IPS-NIHi7 (cell line): ENCODE results near the gene VCAN.

ENCODE experiments used
- DNase-seq: peaks from one replicate; pipeline ENCODE4 v3.0.0; 2012; ENCODE audit warnings: mixed read lengths; ENCODE audit errors: extremely low spot score

The VCAN gene

DNA sequence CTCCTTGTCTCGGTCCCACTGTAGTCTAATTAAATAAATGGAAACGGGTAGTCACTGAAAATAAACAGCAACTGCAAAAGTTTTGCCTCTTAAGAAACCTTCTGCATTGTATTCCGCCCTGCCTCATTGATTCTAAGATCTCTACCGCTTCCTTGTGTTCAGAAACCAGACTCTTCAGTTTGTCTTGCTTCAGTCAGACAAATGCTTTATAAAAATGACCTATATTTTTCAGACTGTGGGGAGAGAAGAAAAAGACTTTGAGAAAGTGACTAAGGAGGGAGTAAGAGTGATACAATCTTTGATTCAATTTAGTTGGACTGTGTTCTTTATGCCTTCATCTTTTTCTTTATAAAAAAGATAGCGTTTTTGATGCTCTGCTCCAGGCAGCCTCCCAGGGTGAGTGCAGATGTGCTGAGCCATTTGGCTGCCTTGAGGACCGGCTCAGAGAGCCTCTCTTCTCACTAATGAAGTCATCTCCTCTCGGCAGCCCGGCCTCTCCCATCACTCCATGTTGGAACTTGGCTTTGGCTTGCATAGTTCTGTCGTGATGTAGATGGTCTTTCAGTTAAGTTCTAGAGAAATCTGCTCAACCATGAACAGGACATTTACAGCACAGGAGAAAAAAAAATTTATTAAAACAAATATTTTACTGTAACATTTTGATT is 4.0 kb upstream of the VCAN start:
- DNase-seq, result no peak

DNA sequence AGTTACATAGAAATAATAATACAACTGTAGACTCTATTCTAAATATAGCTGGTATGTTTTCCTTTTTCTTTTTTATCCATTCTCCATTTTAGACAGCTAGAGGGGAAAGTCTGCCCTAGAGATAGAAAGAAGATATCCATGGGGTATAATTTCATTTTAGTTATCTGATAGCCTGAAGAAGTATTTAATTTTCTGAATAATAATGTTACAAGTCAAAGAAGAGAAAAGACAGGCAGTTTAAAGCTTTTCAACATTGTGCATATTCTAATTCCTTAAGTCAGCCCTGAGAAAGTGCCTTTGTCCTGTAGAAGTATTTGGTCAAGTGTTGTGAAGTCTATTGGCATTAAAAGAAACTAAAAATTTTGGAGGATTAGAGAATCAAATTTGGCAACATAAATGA is 2.5 kb upstream of the VCAN start:
- no peak for DNase-seq

DNA sequence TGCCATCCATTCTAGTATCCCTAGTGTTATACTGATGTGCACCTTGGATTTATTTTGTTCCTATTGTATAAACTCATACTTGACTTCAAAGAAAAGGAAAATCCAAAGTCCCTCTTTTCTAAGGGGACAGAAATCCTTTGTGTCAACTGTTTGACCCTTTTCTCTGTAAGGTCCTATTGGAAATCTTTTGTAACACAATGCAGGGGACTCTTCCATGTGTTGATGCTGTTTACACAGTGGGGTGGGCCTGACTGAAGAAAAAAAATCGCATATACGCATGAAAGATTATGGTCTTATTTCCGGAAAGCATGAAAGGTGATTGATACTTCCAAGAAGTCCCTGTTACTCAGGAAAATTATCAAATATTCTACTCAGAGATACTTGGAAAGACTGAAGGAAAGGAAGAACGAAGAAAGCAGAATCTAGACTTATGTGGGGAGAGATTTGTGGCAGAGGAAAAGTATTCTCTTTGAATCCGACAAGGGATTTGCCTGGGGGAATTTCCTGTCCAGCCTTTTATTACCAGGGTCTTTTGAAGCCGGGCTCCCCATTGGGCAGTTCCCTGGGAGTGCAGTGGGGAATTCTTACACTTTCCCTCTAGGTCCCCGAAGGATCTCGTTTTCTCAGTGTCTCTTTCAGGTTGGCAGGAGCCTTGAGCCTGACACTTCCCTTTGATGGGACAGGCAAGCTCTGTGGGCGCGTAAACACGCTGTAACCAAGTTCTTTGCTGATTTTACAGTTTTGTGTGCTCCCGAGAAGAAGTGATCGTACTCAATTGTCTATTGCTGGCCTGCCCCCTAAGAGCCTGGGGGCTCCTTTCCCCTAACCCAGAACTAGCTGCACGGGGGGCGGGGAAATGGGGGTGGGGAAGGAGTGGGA is 779 bp upstream of the VCAN start:
- no peak for DNase-seq

DNA sequence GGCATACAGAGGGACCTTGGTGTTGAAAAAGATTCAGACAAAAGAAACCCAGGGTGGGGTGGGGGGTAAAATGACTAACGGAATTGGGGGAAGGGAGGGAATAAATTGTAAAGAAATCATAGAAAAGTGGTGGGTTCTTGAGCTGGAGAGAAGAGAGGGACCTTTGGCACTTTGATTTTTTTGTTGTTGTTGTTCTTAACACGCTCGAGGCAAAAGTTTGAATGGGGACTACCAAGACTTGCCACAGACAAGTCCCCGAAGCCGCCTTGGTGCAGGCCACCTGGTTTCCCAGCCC is 616 bp downstream of the VCAN start:
- no peak for DNase-seq

DNA sequence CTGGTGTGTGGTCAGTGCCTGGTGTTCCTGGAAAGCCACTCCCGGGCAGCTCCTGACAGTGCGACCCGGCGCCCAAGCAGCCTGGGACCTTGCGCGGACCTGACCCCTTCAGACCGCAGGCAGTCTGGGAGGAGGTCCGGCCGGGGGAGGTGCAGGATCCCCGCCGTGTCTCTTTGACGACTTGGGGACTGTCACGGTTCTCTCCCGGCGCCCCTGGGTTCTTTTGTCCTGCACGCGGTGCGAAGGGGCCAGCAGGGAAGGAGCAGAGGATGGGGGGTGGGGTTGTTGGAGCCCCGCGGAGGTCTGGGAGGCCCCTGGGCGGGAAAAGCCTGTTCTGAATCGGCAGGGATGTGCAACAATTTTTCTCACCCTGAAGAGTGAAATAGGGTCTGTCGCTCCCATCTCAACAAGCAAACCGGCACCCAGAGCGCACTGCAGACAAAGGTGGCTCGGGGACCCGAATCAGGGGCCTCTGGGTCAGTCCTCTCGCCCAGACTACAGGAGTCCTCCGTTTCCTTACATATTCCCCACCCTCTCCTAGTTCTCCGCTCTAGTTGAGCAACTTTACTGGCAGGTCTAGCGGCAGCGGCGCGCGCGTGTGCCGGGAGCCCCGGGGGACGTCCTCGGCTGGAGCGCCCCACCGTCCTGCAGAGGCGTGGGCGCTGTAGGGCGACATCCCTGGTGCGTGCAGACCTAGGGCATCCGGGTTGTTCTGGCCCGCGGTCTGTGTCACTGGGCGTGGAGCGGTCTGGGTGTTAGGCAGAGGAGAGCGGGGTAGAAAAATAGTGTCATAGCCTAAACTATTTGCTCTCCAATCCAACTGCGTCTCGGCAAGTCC is 1.2 kb downstream of the VCAN start:
- DNase-seq, result no peak

DNA sequence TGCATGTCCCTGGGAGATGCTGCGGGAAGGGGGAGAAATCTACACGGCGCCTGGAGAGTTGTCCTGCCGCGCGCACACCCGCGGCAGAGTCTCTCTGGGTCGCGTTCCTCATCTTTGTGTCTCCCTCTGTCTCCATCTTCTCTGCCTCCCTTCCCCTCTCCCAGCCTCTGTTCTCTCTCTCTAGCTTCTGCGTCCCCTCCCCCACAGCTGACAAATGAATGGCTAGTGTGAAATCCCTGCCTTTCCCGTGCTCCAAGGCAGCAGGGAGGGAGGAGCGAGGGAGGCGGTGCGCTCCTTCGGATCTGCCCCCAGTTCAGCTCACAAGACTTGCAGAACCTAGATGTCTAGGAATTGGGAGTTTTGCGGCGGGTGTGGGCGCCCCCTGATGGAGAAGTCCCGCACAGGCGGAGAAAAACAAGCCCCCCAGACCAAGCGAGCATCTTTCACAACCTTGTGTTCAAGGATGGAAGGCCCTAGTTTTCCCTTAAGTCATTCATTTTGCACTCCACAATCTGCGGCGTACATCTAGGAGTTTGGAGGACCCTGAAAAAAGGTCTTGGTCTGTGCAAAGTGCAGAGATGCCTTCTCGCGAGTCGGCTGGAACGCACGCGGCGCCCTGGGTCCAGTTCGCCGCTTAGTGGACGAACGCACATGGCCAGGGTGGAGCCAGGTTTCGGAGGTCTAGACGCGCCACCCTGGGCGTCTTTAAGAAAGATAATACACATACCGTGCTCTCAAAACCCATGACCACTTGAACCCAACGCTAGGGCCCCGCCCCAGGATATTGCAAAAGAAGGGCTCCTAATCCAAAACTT is 2.0 kb downstream of the VCAN start:
- DNase-seq, result peak; percentile 82

DNA sequence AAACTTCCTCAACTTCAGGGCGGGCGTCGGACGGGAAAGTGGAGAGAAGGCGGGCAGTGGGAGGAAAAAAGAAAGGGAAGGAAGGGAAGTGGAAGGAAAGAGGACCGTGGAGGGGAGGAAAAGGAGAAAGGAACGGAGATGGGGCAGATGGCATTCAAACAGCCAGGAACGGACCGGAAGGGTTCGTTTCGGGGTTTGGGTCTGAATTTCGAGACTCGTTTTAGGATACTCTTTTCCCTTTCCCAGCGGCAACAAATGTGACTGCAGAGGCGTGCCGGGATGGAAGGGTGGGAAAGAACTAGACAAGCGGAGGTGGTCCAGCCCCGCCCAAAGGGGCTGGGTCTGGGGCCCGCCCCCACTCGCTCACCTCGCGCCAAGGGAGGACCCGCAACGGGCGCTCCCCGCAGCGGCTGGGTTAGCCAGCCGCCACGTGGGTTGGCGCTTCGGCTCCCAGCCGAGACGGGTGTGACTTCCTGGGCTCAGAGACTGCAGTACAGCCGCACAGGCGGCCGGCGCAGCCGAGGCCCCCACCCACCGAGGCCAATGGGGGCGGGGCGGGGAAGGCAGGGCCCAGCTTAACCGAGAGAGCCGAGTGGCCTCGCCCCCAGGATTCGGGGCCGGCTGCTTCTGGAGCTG is 2.7 kb downstream of the VCAN start:
- peak; percentile 81 for DNase-seq

DNA sequence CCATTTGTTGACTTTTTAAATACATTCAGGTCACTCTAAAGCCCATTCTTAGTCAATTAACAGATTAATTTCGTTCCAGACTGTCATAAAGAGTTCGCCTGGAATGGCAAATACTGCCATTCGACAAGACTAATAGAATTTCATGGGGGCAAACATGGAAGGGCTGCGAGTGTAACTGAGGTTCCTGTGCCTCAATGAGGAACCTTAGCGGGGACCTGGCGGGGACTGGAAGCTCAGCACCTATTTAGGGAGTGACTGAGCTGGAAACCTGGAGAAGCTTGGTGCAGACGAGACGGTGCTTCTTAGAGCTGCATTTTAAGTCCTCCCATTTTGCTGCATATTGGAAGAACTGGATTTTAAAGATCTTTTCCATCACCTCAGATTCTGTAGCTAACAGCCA is 3.4 kb downstream of the VCAN start:
- DNase-seq, result no peak

DNA sequence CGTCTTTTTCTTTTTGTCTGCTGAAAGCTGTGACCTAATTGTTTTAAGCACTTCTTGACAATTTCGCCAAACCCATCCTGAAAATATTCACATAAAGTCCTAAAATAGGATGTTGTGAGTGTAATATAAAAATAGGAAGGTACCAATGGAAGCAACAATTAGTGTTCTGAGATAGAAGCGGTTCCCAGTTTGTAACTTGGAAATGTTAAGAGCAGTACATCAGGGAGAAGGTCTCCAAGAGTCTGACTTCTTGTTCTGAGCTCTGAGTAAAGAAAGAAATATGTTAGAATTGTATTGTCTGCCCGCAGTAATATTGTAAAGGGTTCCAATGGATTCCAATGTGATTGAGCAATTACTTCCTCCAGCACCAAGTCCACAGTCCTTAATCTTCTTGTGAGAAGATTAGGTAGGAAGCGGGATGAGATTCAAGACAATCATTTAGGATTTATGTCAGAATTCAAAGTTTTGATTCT is 3.9 kb downstream of the VCAN start:
- no peak for DNase-seq

DNA sequence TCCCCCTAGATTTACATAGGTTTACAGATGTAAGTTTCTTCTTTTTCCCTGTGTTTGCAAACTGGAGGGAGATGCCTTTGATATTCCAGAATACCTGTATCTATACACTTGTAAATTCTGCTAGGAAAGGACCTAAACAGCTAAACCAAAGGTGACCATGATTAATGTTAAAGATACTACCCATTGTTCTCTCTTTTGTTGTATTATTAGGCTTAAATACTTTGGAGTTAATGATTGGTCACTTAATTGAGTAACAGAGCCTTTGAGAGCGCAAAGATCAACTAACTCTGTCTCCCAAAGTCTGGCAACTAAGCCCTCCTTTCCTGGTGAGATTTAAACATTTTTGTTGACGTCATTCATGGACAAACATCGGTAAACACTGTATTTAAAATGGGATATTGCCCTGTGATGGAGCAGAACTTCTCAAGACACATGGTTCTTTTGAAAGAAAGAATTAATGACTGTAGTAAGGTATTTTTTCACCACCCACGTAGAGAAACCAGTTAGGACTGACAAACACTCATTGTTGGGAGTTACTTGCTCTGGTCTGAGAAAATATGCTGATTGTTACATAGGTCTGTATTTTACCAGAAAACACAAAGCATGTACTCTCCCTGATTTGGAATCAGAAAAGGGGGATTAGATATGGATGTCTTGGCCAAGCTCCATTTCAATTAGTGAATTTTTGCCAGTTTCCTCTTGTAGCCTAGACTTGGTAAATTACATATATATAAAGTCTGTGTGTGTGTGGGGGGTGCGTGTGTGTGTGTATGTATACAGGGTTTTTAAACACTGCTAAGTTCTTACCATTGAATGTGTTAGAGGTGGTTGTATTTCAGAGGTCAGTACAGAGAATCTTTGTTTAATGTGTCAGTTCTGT is 4.6 kb downstream of the VCAN start:
- DNase-seq, result no peak

DNA sequence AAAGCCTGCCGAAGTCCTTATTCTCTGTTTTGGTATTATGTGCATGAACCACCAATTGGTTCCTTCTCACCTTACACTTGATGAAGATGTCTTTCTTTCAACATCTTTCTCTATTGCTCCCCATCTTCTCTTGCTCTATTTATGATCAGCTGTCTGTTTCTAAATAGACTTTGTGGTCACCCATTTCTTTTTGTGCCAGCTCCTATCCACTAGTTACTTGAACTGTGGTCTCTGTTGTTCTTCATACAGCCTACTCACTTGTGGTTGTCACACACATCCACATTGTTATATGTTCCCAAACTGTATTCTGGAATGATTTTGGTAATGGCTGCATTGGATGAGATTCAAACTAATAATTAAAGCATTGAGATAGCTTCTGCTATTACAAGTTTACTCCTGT is 11.4 kb downstream of the VCAN start:
- no peak for DNase-seq

DNA sequence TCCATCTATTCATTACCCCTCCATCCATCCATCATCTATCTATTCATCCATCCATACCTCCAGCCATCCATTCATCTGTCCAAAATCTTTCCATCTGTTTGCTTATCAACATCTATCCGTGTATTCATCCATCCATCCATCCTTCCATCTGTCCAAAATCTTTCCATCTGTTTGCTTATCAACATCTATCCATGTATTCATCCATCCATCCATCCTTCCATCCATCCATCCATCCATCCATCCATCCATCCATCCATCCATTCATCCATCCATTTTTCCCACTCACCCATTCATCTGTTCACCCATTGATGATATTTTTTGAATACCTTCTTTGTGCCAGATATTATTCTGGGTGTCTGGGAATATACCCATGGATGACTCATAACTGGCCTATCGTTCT is 12.8 kb downstream of the VCAN start:
- no peak for DNase-seq

DNA sequence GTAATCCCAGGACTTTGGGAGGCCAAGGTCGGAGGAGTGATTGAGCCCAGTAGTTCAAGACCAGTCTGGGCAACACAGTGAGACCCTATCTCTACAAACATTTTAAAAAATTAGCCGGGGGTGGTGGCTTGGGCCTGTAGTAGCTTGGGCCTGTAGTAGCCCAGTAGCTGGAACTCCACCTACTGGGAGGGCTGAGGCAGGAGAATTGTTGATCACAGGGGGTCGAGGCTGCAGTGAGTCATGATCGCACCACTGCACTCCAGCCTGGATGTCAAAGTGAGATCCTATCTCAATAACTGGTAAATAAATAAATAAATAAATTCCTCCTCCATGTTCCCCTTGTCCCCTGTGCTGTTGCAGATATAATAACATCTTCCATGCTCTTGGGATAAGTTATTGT is 14.3 kb downstream of the VCAN start:
- no peak for DNase-seq

DNA sequence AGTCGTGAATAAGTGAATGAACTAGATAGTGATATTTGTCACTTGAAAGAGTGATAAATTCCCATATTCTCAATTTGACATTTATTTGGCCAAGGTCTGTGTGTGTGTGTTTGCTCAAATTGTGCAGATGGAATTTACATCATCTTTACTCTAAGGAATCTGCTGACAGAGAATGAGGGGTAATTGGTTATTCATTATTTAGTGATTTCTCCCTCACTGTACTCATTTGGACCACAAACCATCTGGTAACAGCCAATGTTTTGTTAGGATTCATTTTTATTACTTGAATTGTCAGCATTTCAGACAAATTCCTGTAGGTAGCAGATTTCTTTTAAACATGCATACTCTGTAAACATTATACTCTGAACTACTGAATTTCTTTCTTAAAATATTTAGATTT is 15.6 kb downstream of the VCAN start:
- DNase-seq, result no peak

DNA sequence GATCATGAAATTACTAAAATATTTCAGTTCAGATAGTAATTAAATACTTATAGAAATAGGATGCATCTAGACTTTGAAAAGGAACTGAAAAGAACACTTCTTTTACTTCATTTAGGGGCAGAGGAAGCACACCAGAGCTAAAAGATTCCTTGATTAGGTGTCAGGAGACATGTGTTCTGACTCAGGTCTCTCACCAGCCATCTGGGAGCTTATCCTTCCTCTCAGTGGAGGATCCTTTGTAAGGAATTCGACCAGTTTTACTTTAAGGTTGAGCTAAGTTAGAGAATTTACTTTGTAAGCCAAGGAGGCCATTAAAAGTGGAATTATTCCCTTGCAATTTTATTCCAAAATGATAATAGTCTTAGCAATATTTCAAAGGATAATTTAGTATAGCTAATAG is 16.7 kb downstream of the VCAN start:
- peak; percentile 32 for DNase-seq

DNA sequence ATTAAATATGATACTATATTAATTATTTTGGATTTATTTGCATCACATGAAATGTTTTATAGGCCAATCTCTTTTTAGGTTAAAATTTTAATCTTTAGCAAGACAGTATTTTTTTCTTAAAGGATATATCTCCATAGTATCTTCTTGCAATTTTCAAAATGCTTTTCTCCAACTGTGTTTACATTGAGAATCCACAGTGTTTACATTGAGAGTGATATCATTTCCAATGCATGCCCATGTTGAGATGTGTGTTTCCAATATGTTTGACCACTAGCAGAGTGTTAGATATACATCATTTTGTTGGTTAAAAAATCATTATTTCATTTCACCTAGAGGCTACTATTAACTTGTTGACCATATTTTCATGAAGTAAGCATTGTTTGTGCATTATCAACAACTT is 17.3 kb downstream of the VCAN start:
- DNase-seq, result no peak

DNA sequence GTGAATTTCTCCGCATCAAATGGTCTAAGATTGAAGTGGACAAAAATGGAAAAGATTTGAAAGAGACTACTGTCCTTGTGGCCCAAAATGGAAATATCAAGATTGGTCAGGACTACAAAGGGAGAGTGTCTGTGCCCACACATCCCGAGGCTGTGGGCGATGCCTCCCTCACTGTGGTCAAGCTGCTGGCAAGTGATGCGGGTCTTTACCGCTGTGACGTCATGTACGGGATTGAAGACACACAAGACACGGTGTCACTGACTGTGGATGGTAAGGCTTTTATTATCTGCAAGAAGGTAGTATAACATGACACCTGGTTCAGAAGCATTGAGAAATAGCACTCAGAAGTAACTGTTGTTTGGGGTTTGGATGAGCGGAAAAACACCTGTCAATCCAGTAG is 18.7 kb downstream of the VCAN start:
- DNase-seq, result no peak

DNA sequence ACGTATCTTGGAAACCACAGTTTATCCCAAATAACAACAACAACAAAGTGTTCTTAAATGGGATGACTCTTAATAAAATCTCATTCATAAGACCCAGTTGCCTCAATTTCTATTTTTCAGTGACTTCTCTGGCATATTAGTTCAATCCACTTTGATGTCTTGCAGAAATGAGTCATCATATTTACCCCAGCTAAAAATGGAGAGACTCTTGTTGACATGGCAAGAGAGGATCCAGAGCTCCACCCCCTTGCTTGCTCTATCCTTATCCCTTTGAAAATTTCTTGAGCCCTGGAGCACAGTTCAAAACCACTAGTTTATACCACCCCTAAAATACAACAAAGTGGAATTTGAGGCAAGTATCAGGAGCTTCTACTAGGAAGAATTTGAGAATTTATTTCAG is 20.8 kb downstream of the VCAN start:
- DNase-seq, result no peak

DNA sequence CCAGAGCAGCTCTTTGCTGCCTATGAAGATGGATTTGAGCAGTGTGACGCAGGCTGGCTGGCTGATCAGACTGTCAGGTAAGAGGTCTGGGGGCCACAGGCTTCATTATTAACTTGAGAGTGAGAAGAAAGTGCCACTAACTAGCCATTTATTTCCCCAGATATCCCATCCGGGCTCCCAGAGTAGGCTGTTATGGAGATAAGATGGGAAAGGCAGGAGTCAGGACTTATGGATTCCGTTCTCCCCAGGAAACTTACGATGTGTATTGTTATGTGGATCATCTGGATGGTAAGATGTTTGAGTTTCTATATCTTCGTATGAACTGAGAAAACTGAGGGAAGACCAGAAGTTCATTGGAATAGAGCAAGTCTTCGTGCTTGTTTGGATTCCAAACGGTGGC is 22.1 kb downstream of the VCAN start:
- DNase-seq, result peak; percentile 15

DNA sequence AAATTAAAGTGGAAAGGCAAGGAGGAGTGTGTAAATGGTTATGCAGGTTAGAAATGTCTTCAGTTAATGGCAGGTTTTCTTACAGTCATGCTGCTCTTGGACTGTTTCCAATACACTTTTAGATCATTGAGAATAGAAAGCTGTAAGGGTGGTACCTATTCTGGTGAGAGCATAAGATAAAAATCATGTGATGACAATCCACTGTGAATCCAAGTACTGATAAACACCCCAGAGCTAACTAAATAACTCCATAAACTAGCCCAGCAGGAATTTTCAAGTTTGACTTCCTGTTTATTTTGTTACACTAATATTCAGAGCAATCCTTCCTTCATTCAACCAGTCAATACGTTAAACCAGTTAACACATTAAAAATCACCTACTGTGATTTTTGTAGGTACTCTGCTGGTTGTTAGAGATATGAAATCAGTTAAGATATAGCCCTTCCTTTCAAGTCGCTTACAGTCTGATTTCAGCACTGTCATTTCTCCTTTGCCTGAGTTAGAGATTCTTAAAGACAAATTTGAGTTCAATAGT is 22.6 kb downstream of the VCAN start:
- DNase-seq, result no peak
